Rectal smooth muscle tissue (tissue), 1 donor: ENCODE results near the gene PRUNE2.

Source experiments
- H3K27ac ChIP-seq: one replicate; pipeline ENCODE4 v1.7.0; 2013; ENCODE audit warnings: low read depth, low read length, inconsistent platforms
- H3K27me3 ChIP-seq: one replicate; pipeline ENCODE4 v1.7.0; 2013; ENCODE audit warnings: low read length; ENCODE audit not compliant: control insufficient read depth, insufficient read depth
- H3K36me3 ChIP-seq: one replicate; pipeline ENCODE4 v1.7.0; 2013; ENCODE audit warnings: low read length; ENCODE audit not compliant: control insufficient read depth, insufficient read depth
- H3K4me1 ChIP-seq: one replicate; pipeline ENCODE4 v1.7.0; 2013; ENCODE audit warnings: low read length; ENCODE audit not compliant: control insufficient read depth, insufficient read depth
- H3K4me3 ChIP-seq: one replicate; pipeline ENCODE4 v1.7.0; 2013; ENCODE audit warnings: low read length
- H3K9ac ChIP-seq: one replicate; pipeline ENCODE4 v1.7.0; 2013; ENCODE audit warnings: low read length

The PRUNE2 gene

DNA sequence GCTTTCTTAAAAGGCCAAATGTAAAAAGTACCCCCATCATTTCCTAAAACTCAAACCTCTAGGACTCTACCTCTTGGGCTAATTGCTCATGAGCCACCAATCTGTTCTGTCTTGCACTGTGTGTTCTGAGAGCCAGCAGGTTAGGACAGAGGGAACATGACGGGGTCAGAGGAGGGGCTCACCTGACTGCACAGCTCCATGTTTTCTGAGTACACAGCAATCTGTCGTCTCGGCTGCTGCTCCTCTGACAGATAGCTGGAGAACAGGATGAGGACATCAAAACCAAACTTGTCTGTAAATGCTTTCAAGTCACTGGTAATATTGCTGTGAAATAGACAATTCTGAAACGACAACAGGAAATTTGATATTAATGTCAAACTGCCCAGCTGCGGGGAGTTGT is 192.5 kb downstream of the PRUNE2 start:
- H3K27ac ChIP-seq = no peak overlapping the region
- no peak overlapping the region for H3K4me3 ChIP-seq
- H3K9ac ChIP-seq = no peak overlapping the region
- peaks cover 6% of the 10 kb centered on the region for H3K4me1 ChIP-seq
- H3K36me3 ChIP-seq = no peaks in the 10 kb centered on the region
- no peaks in the 10 kb centered on the region for H3K27me3 ChIP-seq

DNA sequence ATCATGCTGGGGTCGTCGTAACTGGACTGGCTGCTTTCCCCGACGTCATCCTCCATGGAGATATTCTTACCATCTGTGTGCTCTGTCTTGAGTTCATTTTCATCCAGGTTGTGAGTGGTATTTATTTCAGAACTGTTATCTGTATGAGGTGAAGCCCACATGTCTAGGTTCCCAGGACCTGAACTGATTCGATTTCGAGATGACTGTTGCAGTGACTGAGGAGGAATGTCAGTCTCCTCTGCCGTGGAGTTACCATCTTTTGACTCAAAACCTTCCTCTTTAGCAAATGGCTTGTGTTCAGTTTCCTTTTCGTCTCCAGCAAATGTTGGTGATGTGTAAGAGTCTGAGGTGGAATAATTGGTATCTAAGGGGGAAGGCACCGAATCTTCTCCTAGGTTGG is 196.9 kb downstream of the PRUNE2 start:
- H3K4me1 ChIP-seq = no peaks in the 10 kb centered on the region
- H3K36me3 ChIP-seq = no peaks in the 10 kb centered on the region

DNA sequence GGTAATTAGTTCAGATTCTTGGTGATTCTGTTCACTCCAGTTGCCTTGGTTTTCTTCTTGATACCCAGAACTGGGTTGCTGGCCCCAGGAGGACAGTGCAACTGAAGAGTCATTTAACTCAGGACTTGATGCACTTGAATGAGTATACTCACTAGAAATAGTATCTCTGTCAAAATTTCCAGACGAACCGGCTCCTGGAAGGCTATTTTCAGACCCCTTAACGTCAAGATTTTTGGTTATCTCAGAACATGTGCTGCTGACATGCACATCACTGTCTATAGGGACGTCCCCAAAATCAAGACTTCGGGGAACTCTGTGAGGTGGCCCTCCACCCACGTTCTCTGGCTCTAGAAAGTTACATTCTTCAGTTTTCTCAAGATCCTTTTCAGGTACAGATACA is 198.4 kb downstream of the PRUNE2 start:
- H3K4me3 ChIP-seq = no peak overlapping the region
- H3K36me3 ChIP-seq = no peaks in the 10 kb centered on the region
- H3K4me1 ChIP-seq = no peaks in the 10 kb centered on the region
- peaks cover 2% of the 10 kb centered on the region for H3K27me3 ChIP-seq
- no peak overlapping the region for H3K27ac ChIP-seq
- no peak overlapping the region for H3K9ac ChIP-seq

More for the DNA sequence above, 196.9 kb downstream of the PRUNE2 start:
- no peak overlapping the region for H3K4me3 ChIP-seq
- H3K27me3 ChIP-seq = peaks cover 2% of the 10 kb centered on the region
- H3K27ac ChIP-seq = no peak overlapping the region
- H3K9ac ChIP-seq = no peak overlapping the region

DNA sequence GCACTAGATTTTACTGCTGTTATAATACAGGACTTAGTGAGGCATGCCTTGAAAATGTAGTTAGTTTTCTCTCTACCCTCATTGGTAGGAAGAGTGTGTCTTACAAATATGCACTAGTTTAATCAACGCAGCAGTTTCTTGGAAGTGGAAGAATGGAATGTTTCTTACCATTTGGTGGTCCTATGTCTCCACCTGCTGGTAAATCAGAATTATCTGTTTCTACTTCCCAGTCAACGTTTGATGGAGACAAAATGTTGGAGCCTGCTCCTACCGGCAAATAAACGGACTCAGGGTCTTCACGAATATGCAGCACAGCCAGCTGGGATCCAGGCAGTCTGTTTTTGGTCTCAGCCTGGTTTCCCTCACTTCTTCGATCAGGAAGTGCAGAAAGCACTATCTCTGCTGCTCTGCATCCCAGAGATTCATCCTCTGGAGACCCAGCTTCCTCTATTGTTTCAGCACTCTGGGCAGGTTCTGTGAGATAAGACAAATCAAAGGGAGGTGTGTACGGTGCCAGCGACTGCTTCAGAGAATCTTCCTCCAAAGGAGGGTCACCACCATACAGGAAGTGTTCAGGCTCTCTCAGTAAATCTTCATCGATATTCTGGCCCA is 201.2 kb downstream of the PRUNE2 start:
- Histone ChIP-seq H3K27me3 (peaks cover 2% of the 10 kb centered on the region), H3K9ac (no peak overlapping the region), H3K36me3 (no peaks in the 10 kb centered on the region), H3K4me3 (no peak overlapping the region), H3K4me1 (peaks cover 13% of the 10 kb centered on the region), H3K27ac (no peak overlapping the region)

DNA sequence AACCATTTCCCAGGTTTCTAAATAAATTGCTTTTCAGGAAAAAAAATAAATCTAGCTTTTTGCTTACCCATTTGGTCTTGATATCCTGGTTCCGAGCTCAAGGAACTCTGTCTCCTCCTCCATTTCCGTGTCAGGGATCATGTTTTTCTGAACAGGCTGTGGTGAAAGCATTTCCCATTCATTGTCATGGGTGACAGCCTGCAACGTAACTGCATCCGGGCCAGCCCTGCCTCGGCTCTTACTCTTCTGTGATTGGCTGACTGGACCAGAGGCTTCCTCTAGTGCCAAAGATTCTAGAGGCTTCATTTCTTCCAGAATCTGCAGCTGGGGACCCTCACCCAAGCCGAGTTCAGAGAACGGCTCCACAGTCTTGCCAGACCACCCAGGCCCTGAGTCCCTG is 202.6 kb downstream of the PRUNE2 start:
- Histone ChIP-seq H3K27ac (no peak overlapping the region), H3K27me3 (peaks cover 2% of the 10 kb centered on the region), H3K4me1 (peaks cover 13% of the 10 kb centered on the region), H3K9ac (no peak overlapping the region), H3K36me3 (no peaks in the 10 kb centered on the region), H3K4me3 (no peak overlapping the region)

DNA sequence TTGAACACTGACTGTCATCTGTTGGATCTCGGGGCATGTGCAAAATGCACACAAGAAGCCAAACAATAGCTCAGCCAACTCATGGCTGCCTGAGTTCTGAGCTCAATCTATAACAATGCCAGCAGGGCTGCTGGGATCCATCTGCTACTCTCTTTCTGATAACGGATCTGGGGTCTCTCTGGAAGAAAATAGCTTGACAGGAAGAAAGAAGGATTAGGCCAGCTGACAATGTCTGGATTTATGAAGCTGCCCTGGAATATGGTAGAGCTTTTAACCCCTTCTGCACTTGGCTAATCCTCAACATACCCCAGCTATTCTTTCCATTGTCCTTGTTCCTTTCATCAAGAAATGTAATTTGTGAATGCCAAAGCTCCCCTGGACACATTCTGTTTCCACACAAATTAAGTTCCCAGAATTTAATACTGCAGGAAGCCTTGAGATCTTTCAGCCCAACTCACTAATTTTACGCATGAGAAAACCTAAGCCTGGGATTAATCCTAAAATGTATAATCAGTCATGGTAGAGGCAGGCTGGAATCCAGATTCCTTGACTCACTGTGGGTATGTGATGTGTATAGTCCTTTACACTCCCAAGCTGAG is 204.4 kb downstream of the PRUNE2 start:
- Histone ChIP-seq H3K36me3 (no peaks in the 10 kb centered on the region), H3K9ac (no peak overlapping the region), H3K4me1 (peaks cover 13% of the 10 kb centered on the region), H3K27me3 (no peaks in the 10 kb centered on the region), H3K27ac (no peak overlapping the region), H3K4me3 (no peak overlapping the region)

DNA sequence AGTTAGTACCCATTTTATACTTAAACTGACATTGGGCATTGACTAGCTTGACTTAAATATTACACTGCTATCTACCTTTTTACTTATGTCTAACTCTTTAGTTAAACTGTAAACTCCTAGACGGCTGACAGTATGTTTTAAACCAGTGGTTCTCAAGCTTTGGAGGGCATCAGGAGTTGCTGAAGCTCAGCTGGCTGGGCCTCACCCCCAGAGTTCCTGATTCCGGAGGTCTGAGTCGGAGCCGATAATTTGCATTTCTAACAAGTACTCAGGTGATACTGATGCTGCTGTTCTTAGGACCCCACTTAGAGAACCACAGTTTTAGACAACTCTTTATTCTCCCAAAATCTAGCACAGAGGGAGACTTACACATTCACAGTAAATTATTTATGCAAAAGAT is 205.0 kb downstream of the PRUNE2 start:
- Histone ChIP-seq H3K4me1 (peaks cover 13% of the 10 kb centered on the region), H3K9ac (no peak overlapping the region), H3K36me3 (no peaks in the 10 kb centered on the region), H3K4me3 (no peak overlapping the region), H3K27ac (no peak overlapping the region), H3K27me3 (no peaks in the 10 kb centered on the region)

DNA sequence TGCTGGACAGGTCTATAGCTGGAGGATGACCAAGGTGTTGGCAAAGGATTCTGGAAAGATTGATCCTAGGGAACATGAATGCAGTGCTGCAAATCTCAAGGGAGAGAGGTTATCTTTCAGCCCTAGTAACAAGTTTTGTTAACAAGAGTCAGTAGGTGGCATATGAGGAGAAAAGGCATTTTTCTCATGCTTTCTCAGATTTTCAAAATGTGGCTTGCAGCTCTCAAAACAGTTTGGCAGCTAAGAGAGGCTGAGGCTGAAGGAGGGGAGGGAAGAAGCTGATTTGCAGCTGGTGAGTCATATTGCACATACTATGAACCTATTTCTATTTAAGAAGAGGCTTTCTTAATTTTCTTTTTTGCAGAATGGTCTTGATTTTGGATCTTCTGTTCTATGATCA is 205.9 kb downstream of the PRUNE2 start:
- H3K27ac ChIP-seq = no peak overlapping the region
- no peak overlapping the region for H3K4me3 ChIP-seq
- no peaks in the 10 kb centered on the region for H3K27me3 ChIP-seq
- peaks cover 13% of the 10 kb centered on the region for H3K4me1 ChIP-seq
- no peaks in the 10 kb centered on the region for H3K36me3 ChIP-seq
- no peak overlapping the region for H3K9ac ChIP-seq

DNA sequence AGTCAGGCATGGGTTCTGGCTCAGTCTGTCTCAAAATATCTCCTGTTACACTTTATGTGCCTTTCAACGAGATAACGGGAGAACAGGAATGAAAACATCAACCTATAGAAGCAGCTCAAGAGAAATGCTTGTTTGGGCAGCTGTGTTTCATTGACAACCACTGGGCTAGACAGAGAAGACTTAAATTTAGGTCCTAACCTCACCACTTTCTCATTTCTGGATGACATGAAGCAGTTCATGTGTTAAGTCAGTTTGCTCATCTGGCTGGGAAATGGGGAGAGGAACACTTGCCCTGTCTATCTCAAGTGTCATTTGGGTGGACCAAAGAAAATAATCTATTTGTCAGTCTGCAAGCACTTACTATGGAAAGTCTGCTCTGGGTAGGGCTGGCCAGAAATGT is 208.4 kb downstream of the PRUNE2 start:
- Histone ChIP-seq H3K4me3 (no peak overlapping the region), H3K36me3 (no peaks in the 10 kb centered on the region), H3K27ac (no peak overlapping the region), H3K4me1 (peaks cover 13% of the 10 kb centered on the region), H3K27me3 (no peaks in the 10 kb centered on the region), H3K9ac (no peak overlapping the region)

DNA sequence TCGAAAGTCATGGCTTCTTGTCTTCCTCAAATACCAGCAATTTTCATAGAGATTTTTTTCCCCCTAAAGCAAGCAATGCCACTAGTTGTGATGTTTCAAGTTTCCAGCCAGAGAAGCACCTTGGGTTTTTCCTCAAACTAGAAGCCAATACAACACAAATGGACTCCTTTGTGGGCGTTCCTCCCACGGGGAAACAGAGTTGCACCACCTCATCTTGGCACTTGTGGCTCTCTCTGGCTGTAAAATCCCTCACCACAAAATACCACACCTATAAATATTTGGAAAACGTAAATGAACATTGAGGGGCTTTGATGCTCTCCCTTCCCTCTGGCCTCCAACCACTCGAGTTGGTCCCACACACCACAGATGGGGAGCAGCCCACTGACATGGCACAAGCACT is 208.8 kb downstream of the PRUNE2 start:
- Histone ChIP-seq H3K27me3 (no peaks in the 10 kb centered on the region), H3K4me3 (no peak overlapping the region), H3K4me1 (peaks cover 13% of the 10 kb centered on the region), H3K9ac (no peak overlapping the region), H3K36me3 (no peaks in the 10 kb centered on the region), H3K27ac (no peak overlapping the region)

DNA sequence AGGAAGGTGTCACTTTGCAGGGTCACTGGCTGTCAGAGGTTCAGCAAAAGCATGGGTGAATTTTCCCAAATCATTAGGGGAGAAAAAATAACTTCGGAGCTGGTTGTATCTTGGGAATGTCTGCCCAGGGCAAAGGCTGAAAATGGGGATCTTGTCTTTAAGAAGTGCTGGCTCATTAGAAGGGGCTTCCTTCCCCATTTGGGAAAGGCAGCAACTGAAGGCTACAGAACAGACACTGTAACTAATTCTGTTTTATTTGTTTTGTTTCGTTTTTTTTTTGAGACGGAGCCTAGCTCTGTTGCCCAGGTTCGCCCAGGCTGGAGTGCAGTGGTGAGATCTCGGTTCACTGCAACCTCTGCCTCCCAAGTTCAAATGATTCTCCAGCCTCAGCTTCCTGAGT is 212.0 kb downstream of the PRUNE2 start:
- Histone ChIP-seq H3K9ac (no peak overlapping the region), H3K36me3 (no peaks in the 10 kb centered on the region), H3K4me1 (peaks cover 2% of the 10 kb centered on the region), H3K27me3 (no peaks in the 10 kb centered on the region), H3K27ac (no peak overlapping the region), H3K4me3 (no peak overlapping the region)

DNA sequence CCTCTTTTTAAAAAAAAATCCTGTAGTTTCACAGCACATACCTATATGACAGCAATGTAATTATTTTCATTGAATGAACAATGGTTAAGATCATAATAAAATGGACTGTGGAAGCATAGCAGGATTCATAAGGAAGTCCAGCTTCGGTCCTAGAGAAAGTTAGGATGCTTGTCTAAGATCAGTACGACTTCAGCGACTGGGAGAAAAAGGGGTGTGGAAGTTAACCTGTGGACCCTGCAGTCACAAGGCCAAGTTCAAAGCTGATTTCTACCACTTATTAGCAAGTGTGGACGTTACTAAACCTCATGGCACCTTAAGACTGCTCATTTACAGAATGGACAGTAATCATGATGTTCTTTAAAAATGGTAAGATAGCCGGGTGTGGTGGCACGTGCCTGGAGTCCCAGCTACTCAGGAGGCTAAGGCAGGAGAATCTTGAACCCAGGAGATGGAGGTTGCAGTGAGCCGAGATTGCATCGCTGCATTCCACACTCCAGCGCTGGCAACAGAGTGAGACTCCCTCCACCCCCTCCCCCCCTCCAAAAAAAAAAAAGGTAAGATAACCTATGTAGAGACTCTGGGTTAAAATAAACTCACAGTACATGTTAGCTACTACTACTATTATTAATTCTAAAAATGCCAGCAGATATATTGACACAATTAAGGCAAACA is 213.3 kb downstream of the PRUNE2 start:
- Histone ChIP-seq H3K4me1 (peaks cover 2% of the 10 kb centered on the region), H3K27me3 (no peaks in the 10 kb centered on the region), H3K4me3 (no peak overlapping the region), H3K27ac (no peak overlapping the region), H3K9ac (no peak overlapping the region), H3K36me3 (no peaks in the 10 kb centered on the region)
